Measurements from ENCODE around the gene ANKRD55. TPM values are rescaled to one million over a fixed set of nuclear protein-coding genes. Genes with fewer than 3 reads are reported as not detected.

Gene ANKRD55
- total RNA-seq, 1 experiment from 2014 or later, result not detected

- H3K27ac ChIP-seq, result no peak overlapping the region
- H3K9me2 ChIP-seq (ENCODE audit: insufficient read depth), result no peaks in the 10 kb centered on the region
- H3K36me3 ChIP-seq (ENCODE audit: low read depth), result no peaks in the 10 kb centered on the region
- intact Hi-C loops (cut with micrococcal nuclease; ENCODE audit: unreplicated experiment), result no loop called here
- TF ChIP-seq CTCF (conservative IDR thresholded peaks at IDR 0.05) (no peak), EZH2 (IDR thresholded peaks at IDR 0.05; ENCODE audit: low read depth) (no peak)
- H4K20me1 ChIP-seq (ENCODE audit: insufficient read depth), result no peaks in the 10 kb centered on the region
- no peaks in the 10 kb centered on the region for H3K79me2 ChIP-seq (ENCODE audit: low read depth)
- H3K4me1 ChIP-seq (replicated peaks; ENCODE audit: insufficient read depth), result peaks cover 4% of the 10 kb centered on the region; the same call in 1 of the 2 replicates
- no peak overlapping the region for H3K4me2 ChIP-seq
- no peaks in the 10 kb centered on the region for H3K9me3 ChIP-seq (ENCODE audit: insufficient read depth, low read depth)
- DNase-seq, result no peak
- no peaks in the 10 kb centered on the region for H3K27me3 ChIP-seq (ENCODE audit: insufficient read depth, low read depth)
- H3K4me3 ChIP-seq, result no peak overlapping the region
- ChIA-PET POLR2A (ENCODE audit: unreplicated experiment) (no interaction called here), CTCF (no interaction called here)
- H3F3A ChIP-seq (ENCODE audit: insufficient read depth, low read depth), result no peaks in the 10 kb centered on the region
- BruUV-seq (replicated peaks), result no TSS peak
- H2AFZ ChIP-seq, result no peak overlapping the region
Measured at GRCh38 chr5:56075361-56075760, 157.8 kb downstream of the ANKRD55 start.

- no peak overlapping the region for H3K27ac ChIP-seq
- intact Hi-C loops (cut with micrococcal nuclease; ENCODE audit: unreplicated experiment), result no loop called here
- no TSS peak for BruUV-seq (replicated peaks)
- H3K9me2 ChIP-seq (ENCODE audit: insufficient read depth), result no peaks in the 10 kb centered on the region
- no peak overlapping the region for H2AFZ ChIP-seq
- ChIA-PET POLR2A (ENCODE audit: unreplicated experiment) (interaction anchor here (0.6 kb wide), 1 partner anchor 321 kb away, joined by 35 read pairs; no protein-coding TSS in a partner anchor), CTCF (no interaction called here)
- H3K27me3 ChIP-seq (ENCODE audit: insufficient read depth, low read depth), result no peaks in the 10 kb centered on the region
- no peak overlapping the region for H3K4me3 ChIP-seq
- H3K4me2 ChIP-seq, result no peak overlapping the region
- no peaks in the 10 kb centered on the region for H3K4me1 ChIP-seq (replicated peaks; ENCODE audit: insufficient read depth)
- no peaks in the 10 kb centered on the region for H3K79me2 ChIP-seq (ENCODE audit: low read depth)
- no peaks in the 10 kb centered on the region for H3F3A ChIP-seq (ENCODE audit: insufficient read depth, low read depth)
- no peak for DNase-seq
- no peaks in the 10 kb centered on the region for H3K36me3 ChIP-seq (ENCODE audit: low read depth)
- no peaks in the 10 kb centered on the region for H4K20me1 ChIP-seq (ENCODE audit: insufficient read depth)
- TF ChIP-seq EZH2 (IDR thresholded peaks at IDR 0.05; ENCODE audit: low read depth), result no peak
- no peak for TF ChIP-seq CTCF (conservative IDR thresholded peaks at IDR 0.05)
- no peaks in the 10 kb centered on the region for H3K9me3 ChIP-seq (ENCODE audit: insufficient read depth, low read depth)
Measured at GRCh38 chr5:56072863-56073766, 160.0 kb downstream of the ANKRD55 start.

- Histone ChIP-seq H4K20me1 (ENCODE audit: insufficient read depth) (no peaks in the 10 kb centered on the region), H3K4me2 (no peak overlapping the region), H3K27me3 (ENCODE audit: insufficient read depth, low read depth) (no peaks in the 10 kb centered on the region), H3K4me3 (no peak overlapping the region), H3F3A (ENCODE audit: insufficient read depth, low read depth) (no peaks in the 10 kb centered on the region), H3K79me2 (ENCODE audit: low read depth) (no peaks in the 10 kb centered on the region), H3K9me2 (ENCODE audit: insufficient read depth) (no peaks in the 10 kb centered on the region), H2AFZ (no peak overlapping the region), H3K36me3 (ENCODE audit: low read depth) (no peaks in the 10 kb centered on the region), H3K27ac (no peak overlapping the region), H3K4me1 (replicated peaks; ENCODE audit: insufficient read depth) (no peaks in the 10 kb centered on the region), H3K9me3 (ENCODE audit: insufficient read depth, low read depth) (no peaks in the 10 kb centered on the region)
- TF ChIP-seq CTCF (conservative IDR thresholded peaks at IDR 0.05), result no peak
- TF ChIP-seq EZH2 (IDR thresholded peaks at IDR 0.05; ENCODE audit: low read depth), result no peak
- no peak for DNase-seq
- ChIA-PET POLR2A (ENCODE audit: unreplicated experiment) (interaction anchor here (0.7 kb wide), 1 partner anchor 82 kb away, joined by 4 read pairs; no protein-coding TSS in a partner anchor), CTCF (no interaction called here)
- intact Hi-C loops (cut with micrococcal nuclease; ENCODE audit: unreplicated experiment), result no loop called here
- BruUV-seq (replicated peaks), result no TSS peak
Measured at GRCh38 chr5:56071470-56071869, 161.7 kb downstream of the ANKRD55 start.

All from PC-9 (cell line).